HG03460 (cell line): ENCODE measurements around the gene HSF4.

Source experiments
- ATAC-seq: cut with Tn5 transposase; IDR thresholded peaks from one replicate; pipeline ENCODE4 v1.9.1; 2021; ENCODE audit not compliant: unreplicated experiment

Gene HSF4

GRCh38 chr16:67150047-67150832 is 14.3 kb upstream of the HSF4 start:
- no peak for ATAC-seq

- no peak for ATAC-seq
These were observed 13.6 kb upstream of the HSF4 start, which contains the start of gene B3GNT9 for GRCh38 chr16:67150833-67151396. Gene B3GNT9, minus strand, starts transcription at chr16:67150998. Its CDS starts 513 bp downstream, at chr16:67150485.

GRCh38 chr16:67151431-67152097 is 13.0 kb upstream of the HSF4 start:
- ATAC-seq = no peak

- no peak for ATAC-seq
These were observed 9.8 kb upstream of the HSF4 start for GRCh38 chr16:67154578-67155294.

GRCh38 chr16:67155295-67156142 is 9.0 kb upstream of the HSF4 start:
- no peak for ATAC-seq

GRCh38 chr16:67156143-67156844 is 8.3 kb upstream of the HSF4 start:
- ATAC-seq = no peak

- ATAC-seq = no peak
These were observed 7.3 kb upstream of the HSF4 start for GRCh38 chr16:67157106-67157748.

GRCh38 chr16:67157892-67158635 is 6.5 kb upstream of the HSF4 start:
- ATAC-seq = no peak

GRCh38 chr16:67158637-67159600 is 5.6 kb upstream of the HSF4 start:
- peak; percentile 40 for ATAC-seq

- ATAC-seq = no peak
These were observed 2.9 kb upstream of the HSF4 start for GRCh38 chr16:67161595-67162058.

GRCh38 chr16:67162506-67163163 is 1.9 kb upstream of the HSF4 start:
- ATAC-seq = no peak

- no peak for ATAC-seq
These were observed 1.2 kb upstream of the HSF4 start for GRCh38 chr16:67163164-67163998.

GRCh38 chr16:67163999-67164558 is 466 bp upstream of the HSF4 start:
- no peak for ATAC-seq

- ATAC-seq = no peak
These were observed 855 bp downstream of the HSF4 start for GRCh38 chr16:67165121-67166078.
